Endometrial microvascular endothelial cells (primary cell): ENCODE data around the gene BAIAP2L1. TPM values are rescaled to one million over a fixed set of nuclear protein-coding genes. Genes with fewer than 3 reads are reported as not detected.

Experiments
- in situ Hi-C: cut with HindIII; loops from 2 replicates; pipeline ENCODE4 v1.10.0; 2017; ENCODE audit warnings: low sequenced_read_pairs, low pct_unique_long_range_greater_than_20kb; ENCODE audit errors: inconsistent ontology term
- total RNA-seq: library from RNA; depleted of rRNA; stranded (reverse); fragments of >200 nt; gene quantifications from one replicate; pipeline ENCODE4 v1.2.3, GENCODE V29; 2015; ENCODE audit errors: inconsistent ontology term

BAIAP2L1 gene
- total RNA-seq, 1 donor from 2014 or later = 3.1 TPM

DNA sequence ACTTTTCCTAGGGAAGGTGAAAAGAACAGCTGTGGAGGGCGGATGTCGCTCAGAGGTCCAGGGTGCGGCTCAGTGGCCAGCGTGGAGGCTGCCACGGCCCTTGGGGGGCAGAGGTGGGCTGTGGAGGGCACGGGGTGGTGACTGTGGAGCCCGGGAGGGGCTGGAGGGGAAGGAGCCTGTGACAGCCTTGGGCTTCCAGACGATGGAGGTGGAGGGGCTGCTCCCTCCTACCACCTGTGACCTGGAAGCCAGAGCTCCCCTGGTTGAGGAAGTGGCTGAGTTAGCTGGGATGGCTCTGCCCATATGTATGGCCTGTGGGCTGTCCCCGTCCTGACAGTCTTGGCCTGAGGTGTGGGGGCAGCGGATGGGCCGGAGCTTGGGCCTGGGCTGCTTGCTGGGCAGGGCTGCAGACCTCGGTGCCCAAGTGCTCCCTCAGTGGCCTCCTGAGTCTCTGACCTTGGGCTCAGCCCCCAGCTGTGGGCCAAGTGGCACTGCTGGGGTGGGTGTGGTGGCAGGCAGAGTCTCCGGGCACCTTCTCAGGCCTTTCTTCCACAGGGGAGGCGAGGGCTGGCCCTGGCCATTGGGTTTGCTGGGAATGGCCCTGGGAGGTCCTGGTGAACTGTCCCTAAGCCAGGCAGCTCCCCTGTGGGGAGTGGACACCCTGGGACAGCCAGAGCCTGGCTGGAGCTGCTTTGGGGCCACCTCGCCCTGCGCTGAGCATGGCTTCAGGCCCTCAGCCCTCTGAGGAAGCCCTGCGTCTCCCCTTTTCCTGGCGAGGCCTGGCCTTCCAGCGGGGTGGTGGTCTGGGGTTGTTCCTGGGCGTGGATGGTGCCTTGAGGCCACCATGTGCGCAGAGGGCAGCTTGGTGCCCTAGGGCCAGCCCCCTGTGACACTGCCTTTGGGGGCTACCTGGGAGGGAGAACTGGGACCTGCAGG is 115.5 kb downstream of the BAIAP2L1 start:
- in situ Hi-C loops = no loop called here

- in situ Hi-C loops = no loop called here
Observed at GRCh38 chr7:98284335-98285036, 116.4 kb downstream of the BAIAP2L1 start.

DNA sequence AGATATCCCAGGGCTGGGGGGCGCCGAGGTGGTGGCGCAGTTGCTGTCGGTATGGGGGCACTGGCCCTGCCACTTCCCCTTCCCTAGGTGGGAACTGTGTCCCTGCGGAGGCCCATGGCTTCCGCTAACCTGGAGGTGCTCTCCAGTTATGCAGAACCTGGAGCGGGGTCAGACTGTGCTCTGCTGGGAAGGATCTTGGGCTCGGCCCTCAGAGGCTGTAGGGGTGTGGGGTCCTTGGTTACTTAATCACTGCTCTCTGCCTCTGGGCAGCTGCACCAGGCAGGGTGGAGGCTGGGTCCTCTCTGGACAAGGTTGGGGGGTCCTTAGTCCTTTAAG is 117.0 kb downstream of the BAIAP2L1 start:
- in situ Hi-C loops = no loop called here

GRCh38 chr7:98283127-98283886 is 117.6 kb downstream of the BAIAP2L1 start:
- in situ Hi-C loops = no loop called here

GRCh38 chr7:98282703-98283102 is 118.2 kb downstream of the BAIAP2L1 start:
- in situ Hi-C loops = no loop called here

DNA sequence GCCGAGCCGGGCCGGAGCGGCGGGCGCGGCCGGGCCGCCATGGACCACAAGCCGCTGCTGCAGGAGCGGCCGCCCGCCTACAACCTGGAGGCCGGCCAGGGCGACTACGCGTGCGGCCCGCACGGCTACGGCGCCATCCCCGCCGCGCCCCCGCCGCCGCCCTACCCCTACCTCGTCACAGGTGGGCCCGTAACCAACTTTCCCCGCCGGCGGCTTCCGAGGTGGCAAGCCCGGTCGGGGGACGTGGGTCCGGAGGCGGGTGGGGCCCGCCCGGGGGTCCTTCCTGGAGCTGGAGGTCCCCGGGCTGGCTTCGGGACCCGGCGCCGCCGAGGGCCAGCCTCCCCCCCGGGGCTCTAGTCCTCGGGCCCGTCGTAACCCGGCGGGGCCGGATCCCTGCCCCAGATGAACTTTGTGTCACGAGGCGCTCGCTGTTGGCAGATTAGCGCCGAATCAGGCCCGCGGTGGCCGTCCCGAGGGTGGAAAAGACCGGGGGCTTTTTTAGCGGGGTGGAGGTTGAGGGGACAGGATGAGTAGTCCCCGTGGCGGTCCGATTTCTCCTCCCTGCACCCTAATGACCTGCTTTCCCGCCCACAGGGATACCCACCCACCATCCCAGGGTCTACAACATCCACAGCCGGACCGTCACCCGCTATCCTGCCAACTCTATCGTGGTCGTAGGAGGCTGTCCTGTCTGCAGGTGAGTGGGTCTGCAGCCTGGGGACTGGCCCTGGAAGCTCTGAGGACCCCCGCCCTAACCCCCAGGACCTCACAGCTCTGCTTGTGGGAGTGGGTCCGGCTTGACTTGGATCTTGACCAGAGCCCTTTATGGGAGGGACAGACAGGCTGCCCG is 118.9 kb downstream of the BAIAP2L1 start:
- in situ Hi-C loops = no loop called here

- in situ Hi-C loops = no loop called here
Observed at GRCh38 chr7:98280791-98281756, 119.8 kb downstream of the BAIAP2L1 start, which contains the start of gene BRI3. Gene BRI3 (plus strand): TSS chr7:98281686. CDS start chr7:98281796, 110 bp downstream.

GRCh38 chr7:98280296-98280695 is 120.6 kb downstream of the BAIAP2L1 start:
- in situ Hi-C loops = no loop called here

DNA sequence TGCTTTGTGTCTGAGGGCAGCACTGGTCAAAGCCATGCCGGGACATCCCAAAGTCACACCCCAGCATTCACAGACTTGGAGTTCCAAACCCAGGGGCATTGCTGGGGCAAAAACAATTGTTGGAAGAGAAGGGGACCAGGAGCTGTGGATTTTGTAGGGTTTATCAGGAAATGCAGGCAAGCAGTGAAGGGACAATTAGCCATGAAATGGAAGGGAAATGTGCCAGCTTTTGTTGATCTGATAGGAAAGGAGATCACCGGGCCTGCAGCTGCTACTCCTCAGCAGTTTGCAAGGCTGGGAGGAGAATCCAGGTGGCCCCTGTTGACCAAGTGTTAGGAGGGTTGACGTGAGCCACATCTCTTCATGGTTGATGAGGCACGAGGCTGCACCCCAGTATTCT is 122.0 kb downstream of the BAIAP2L1 start:
- in situ Hi-C loops = no loop called here

GRCh38 chr7:98278408-98278807 is 122.5 kb downstream of the BAIAP2L1 start:
- in situ Hi-C loops = no loop called here

DNA sequence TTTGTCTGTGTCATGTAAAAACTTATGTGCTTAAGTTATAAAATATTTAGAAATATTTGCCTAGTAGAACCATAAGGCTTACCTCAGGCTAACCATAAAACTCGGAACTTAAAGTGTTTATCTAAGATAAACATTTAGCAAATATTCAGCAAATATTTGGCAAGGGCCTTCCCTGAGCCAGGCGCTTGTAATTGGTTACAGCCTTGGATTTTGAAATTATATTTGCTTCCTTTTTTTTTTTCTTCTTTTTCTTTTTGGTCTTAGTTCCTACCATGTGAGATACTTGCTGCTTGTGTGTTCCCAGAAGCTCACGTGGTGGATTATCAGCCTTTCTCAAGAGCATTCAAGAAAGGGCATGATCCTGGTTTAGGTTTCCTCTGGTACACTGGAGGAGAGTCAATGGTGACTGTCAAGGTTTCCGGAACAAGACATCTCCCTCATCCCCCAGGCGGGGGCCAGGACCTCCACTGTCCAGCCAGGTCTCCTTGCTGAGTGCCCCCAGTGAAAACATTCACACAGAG is 124.6 kb downstream of the BAIAP2L1 start:
- in situ Hi-C loops = no loop called here

DNA sequence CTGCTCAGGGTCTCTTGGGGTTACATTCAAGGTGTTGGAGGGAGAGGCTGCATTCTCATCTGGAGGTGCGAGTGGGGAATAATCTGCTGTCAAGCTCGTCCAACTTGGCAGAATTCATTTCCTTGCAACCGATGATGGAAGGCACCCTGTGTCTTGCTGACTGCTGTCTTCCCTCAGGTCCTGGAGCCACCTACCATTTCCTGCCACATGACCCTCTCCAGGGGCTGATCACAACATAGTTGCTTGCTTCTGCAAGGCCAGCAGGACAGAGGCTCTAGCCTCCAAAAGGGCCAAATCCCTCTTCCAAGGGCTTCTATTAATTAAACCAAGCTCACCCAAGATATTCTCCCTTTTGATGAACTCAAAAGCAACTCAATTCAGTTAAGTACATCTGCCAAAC is 133.6 kb downstream of the BAIAP2L1 start:
- in situ Hi-C loops = no loop called here

- in situ Hi-C loops = no loop called here
Observed at GRCh38 chr7:98266840-98267239, 134.1 kb downstream of the BAIAP2L1 start.

DNA sequence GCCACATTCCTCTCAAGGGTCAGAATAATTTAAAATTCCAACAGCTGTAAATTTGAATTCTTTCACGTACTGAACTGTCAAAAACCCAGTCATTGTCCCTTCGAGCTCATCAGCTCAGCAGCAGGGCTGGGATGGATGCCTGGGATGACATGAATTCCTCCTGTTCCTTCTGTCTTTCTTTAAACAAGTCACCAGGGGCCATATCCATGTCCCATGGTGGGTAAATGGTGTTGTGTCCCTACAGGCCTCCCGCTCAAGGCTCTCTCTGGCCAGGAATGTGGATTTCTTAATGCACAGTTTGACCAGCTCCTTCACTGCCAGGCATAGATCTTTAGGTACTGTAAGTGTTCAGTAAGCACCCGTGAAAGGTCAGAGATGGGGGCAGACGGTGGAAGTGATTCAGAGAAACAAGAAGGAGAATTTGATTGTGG is 135.0 kb downstream of the BAIAP2L1 start:
- in situ Hi-C loops = no loop called here

- in situ Hi-C loops = no loop called here
Observed at GRCh38 chr7:98257701-98258100, 143.2 kb downstream of the BAIAP2L1 start.

GRCh38 chr7:98256431-98256830 is 144.5 kb downstream of the BAIAP2L1 start:
- in situ Hi-C loops = no loop called here

GRCh38 chr7:98254951-98255610 is 145.8 kb downstream of the BAIAP2L1 start:
- in situ Hi-C loops = no loop called here
